SK-N-MC (cell line): Measurements from ENCODE around the gene SMYD3.

Experiments used
- DNase-seq: peaks from one replicate; pipeline ENCODE4 v3.0.0-alpha.2; 2011; ENCODE audit warnings: low read depth, low spot score
- H3K27ac ChIP-seq: fragments of 200-600 bp; sonication (generic); 2 replicates; pipeline ENCODE4 v1.5.1; 2016; ENCODE audit warnings: mixed run types
- H3K36me3 ChIP-seq: fragments of 200-600 bp; sonication (generic); 2 replicates; pipeline ENCODE4 v1.6.1; 2017; ENCODE audit warnings: antibody characterized with exemption, low read length, mixed read lengths; ENCODE audit not compliant: insufficient read depth
- H3K4me3 ChIP-seq: fragments of 200-600 bp; sonication (generic); 2 replicates; pipeline ENCODE4 v1.5.1; 2016
- H3K9ac ChIP-seq: fragments of 200-600 bp; sonication (generic); 2 replicates; pipeline ENCODE4 v1.8.0; 2017; ENCODE audit warnings: mixed run types, mixed read lengths; ENCODE audit not compliant: insufficient read length
- H3K9me3 ChIP-seq: fragments of 200-600 bp; sonication (generic); 2 replicates; pipeline ENCODE4 v1.6.1; 2017; ENCODE audit warnings: low read depth, mild to moderate bottlenecking, antibody characterized with exemption, low read length, moderate library complexity, mixed read lengths
- EZH2 ChIP-seq: fragments of 200-600 bp; sonication (generic); IDR thresholded peaks from one replicate; pipeline ENCODE4 v1.6.1; 2017; ENCODE audit warnings: antibody characterized with exemption
- FOXP2 ChIP-seq: optimal IDR thresholded peaks from 2 replicates; pipeline ENCODE3; 2011; ENCODE audit warnings: mild to moderate bottlenecking, moderate library complexity; ENCODE audit not compliant: insufficient read depth; ENCODE audit errors: extremely low read length, control extremely low read depth
- POLR2AphosphoS5 ChIP-seq: IDR thresholded peaks from 2 replicates; pipeline ENCODE4 v1.6.1; 2012; ENCODE audit warnings: mild to moderate bottlenecking, low read depth, low read length, borderline replicate concordance

Gene SMYD3

DNA sequence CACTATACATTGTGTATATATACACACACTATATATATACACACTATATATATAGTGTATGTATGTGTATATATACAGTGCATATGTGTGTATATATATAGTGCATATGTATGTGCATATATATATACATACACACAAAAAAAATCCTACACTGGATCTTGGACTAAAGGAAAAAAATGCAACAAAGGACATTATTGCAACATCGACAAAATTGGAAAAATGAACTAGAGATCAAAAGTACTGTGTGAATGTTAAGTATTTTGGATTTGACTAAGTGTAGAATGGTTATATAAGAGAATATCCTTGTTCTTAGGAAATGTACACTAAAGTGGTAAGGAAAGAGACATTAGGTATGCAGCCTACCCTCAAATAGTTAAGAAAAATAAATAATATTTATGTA, 36.5 kb downstream of the SMYD3 start:
- H3K4me3 ChIP-seq = no peak overlapping the region
- no peaks in the 10 kb centered on the region for H3K9me3 ChIP-seq
- DNase-seq = no peak
- H3K9ac ChIP-seq = no peak overlapping the region
- TF ChIP-seq POLR2AphosphoS5 (no peak), FOXP2 (no peak), EZH2 (no peak)
- no peak overlapping the region for H3K27ac ChIP-seq
- H3K36me3 ChIP-seq = no peaks in the 10 kb centered on the region

DNA sequence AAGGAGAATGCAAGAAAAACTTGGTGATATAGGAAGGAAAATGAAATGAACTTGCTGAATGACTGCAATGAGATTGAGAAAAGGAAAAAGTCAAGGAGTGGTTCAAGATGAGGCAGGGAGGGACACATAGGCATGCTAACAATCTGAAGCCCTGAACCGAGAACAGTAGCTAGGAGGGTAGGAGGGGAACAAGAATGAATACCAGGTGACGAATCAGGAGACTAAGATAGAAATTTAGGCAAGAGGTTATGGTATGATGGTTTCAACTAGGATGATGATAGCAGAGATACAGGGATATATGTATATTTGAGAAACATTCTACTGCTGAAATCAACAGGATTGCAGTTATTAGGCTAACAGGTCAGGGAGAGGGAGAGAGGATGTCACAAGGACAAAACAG, 44.1 kb downstream of the SMYD3 start:
- Histone ChIP-seq H3K4me3 (no peak overlapping the region), H3K27ac (no peak overlapping the region), H3K9me3 (no peaks in the 10 kb centered on the region), H3K9ac (no peak overlapping the region), H3K36me3 (no peaks in the 10 kb centered on the region)
- no peak for DNase-seq
- TF ChIP-seq POLR2AphosphoS5 (no peak), EZH2 (no peak), FOXP2 (no peak)

DNA sequence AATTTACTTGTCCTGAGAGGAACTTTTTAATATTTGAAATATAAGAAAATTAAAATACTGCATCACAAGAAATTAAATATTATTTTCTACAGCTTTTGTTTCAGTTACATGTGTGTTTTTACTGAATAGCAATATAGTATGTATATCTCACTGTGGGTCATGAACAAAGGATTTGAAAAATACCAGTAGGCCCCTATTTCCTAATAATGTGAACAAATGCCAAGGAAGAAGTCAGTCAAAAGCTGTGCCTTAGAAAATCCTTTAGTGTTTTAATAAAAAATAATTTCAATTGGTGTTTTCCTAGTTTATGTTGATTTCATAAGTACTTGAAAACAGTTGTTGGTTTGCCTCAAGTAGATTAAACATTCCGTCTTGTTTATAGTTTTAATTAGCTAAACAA, 46.7 kb downstream of the SMYD3 start:
- Histone ChIP-seq H3K36me3 (no peaks in the 10 kb centered on the region), H3K9ac (no peak overlapping the region), H3K27ac (no peak overlapping the region), H3K9me3 (no peaks in the 10 kb centered on the region), H3K4me3 (no peak overlapping the region)
- no peak for DNase-seq
- TF ChIP-seq FOXP2 = no peak
- no peak for TF ChIP-seq EZH2
- no peak for TF ChIP-seq POLR2AphosphoS5

DNA sequence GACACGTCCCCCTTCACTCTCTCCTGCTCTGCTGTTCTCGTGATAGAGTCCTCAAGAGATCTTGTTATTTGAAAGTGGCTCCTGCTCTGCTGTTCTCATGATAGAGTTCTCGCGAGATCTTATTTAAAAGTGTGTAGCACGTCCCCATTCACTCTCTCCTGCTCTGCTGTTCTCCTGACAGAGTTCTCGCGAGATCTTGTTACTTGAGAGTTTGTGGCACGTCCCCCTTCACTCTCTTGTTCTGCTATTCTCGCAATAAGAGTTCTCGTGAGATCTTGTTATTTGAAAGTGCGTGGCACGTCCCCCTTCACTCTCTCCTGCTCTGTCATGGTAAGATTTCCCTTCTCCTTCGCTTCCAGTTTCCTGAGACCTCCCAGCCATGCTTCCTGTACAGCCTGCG, 47.9 kb downstream of the SMYD3 start:
- DNase-seq = no peak
- TF ChIP-seq EZH2 = no peak
- no peak for TF ChIP-seq POLR2AphosphoS5
- TF ChIP-seq FOXP2 = no peak
- Histone ChIP-seq H3K36me3 (no peaks in the 10 kb centered on the region), H3K27ac (no peak overlapping the region), H3K4me3 (no peak overlapping the region), H3K9me3 (no peaks in the 10 kb centered on the region), H3K9ac (no peak overlapping the region)

DNA sequence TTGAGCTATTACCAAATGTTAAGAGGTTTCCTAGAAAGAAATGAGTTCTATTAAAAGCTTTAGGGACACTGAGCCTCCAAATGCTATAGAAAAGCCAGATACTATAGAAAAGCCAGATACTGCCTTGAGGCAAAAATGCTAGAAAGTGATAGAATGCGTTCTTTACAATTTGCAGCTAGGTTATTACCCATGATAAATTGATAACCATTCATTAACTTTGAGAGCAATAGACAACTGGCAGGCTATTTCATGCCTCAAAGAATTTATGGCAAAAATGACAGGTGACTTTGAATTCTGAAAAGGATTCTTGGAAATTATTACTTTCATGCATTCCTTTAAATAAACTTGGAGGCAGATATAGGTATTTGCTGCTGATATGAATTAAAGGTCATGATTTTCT, 51.6 kb downstream of the SMYD3 start:
- TF ChIP-seq POLR2AphosphoS5 (no peak), FOXP2 (no peak), EZH2 (no peak)
- Histone ChIP-seq H3K36me3 (no peaks in the 10 kb centered on the region), H3K9ac (no peak overlapping the region), H3K4me3 (no peak overlapping the region), H3K27ac (no peak overlapping the region), H3K9me3 (no peaks in the 10 kb centered on the region)
- no peak for DNase-seq

DNA sequence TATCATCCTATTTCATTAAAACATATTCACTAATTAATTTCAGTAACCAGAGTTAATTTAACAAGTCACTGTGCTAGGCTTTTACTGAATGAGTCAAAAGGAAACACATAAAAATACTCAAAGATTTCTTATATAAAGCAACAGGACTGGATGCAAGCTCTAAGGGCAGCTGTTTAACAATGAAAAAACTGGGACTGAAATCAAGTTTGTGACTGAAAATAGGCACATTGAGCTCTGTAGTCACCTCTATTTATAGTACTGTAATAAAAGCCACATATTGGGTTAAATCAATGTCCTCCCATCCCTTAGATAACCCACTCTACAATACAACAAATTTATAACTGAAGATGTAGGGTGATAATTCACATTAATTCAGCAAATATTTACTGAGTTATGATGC, 52.4 kb downstream of the SMYD3 start:
- DNase-seq = no peak
- no peak for TF ChIP-seq EZH2
- TF ChIP-seq FOXP2 = no peak
- Histone ChIP-seq H3K27ac (no peak overlapping the region), H3K36me3 (no peaks in the 10 kb centered on the region), H3K9ac (no peak overlapping the region), H3K4me3 (no peak overlapping the region), H3K9me3 (no peaks in the 10 kb centered on the region)

DNA sequence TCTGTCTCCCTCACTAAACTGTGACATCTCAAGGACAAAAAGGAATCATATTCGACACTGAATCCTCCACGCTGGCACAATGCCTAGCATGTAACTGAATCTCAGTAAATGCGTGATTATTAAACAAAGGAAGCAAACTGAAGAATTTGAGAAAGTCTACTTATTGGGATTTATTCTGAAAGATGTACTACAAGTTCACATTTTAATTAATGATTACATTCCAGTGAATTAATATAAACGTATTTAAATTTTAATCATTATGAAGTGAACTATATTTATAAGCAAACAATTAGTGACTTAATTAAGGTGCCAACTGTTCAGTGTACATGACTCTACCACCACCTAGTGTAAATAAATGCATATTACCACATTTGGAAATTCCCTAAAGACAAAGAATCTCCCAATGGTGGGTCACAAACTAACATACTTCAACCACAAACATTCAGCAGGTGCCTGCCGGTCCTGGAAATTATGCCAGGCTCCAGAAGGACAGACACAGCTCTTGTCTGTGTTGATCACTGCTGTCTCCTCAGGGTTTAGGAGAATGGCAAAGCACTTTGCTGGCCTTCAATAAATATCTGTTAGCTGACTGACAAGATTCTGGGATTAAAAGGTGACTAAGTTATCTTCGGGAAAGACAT, 56.3 kb downstream of the SMYD3 start:
- no peak for TF ChIP-seq POLR2AphosphoS5
- TF ChIP-seq EZH2 = no peak
- no peak for TF ChIP-seq FOXP2
- H3K27ac ChIP-seq = no peak overlapping the region
- H3K4me3 ChIP-seq = no peak overlapping the region
- H3K36me3 ChIP-seq = no peaks in the 10 kb centered on the region
- H3K9ac ChIP-seq = no peak overlapping the region
- no peaks in the 10 kb centered on the region for H3K9me3 ChIP-seq
- DNase-seq = no peak

DNA sequence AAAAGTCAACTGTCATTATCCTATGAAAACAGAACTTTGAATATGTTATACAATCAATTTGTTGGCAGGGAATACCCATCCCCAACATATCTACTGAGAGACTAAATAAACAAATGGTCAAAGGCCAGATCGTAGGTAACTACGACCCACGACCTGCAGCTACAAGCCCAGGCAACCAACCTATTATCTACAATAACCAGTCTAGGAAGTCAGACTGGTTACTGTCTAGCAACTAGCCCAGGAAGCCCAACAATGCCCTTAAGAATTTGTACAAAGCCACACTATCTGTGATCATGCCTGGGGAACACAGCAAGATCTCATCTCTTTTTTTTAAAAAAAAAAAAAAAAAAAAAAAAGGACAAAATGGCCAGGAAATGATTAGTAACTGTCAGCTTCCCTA, 58.7 kb downstream of the SMYD3 start:
- H3K9ac ChIP-seq = no peak overlapping the region
- no peaks in the 10 kb centered on the region for H3K9me3 ChIP-seq
- no peak for DNase-seq
- TF ChIP-seq EZH2 (no peak), FOXP2 (no peak), POLR2AphosphoS5 (no peak)
- no peak overlapping the region for H3K4me3 ChIP-seq
- H3K36me3 ChIP-seq = no peaks in the 10 kb centered on the region
- H3K27ac ChIP-seq = no peak overlapping the region

DNA sequence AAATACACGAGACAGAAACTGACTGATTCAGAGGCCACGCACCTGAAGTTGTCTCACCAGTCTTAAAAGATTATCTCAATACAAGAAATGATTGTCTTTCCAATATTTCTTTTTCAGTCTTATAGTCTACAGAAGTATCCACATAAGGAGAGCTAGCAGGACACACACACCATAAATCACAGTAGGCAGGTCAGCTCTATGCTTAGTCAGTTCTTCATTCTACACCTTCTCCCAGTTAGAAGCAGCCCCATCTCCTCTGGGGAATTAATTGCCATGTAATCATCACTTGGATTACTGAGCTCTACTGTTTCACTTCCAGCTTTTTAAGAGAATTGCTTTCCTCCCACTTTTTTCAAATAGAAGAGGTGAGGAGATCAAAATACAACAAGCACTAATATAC, 59.6 kb downstream of the SMYD3 start:
- Histone ChIP-seq H3K27ac (no peak overlapping the region), H3K9ac (no peak overlapping the region), H3K36me3 (no peaks in the 10 kb centered on the region), H3K9me3 (no peaks in the 10 kb centered on the region), H3K4me3 (no peak overlapping the region)
- no peak for DNase-seq
- TF ChIP-seq POLR2AphosphoS5 = no peak
- TF ChIP-seq FOXP2 = no peak
- TF ChIP-seq EZH2 = no peak
